NCI-H146 treated with DMSO at 0.1 percent for 48 hours (cell line): ENCODE results near the gene PHF12.
A peak's percentile ranks its signal among the peaks of the same experiment; 100 is the strongest.
"Not testable (repeated sequence)": the region's sequence is repeated elsewhere in the genome, so short reads cannot be mapped to it uniquely, and the experiment has no call there.

Experiments
- DNase-seq: peaks from one replicate; lab custom pipeline; 2025; ENCODE audit not compliant: unreplicated experiment; lab: John Stamatoyannopoulos, UW

The PHF12 gene

DNA sequence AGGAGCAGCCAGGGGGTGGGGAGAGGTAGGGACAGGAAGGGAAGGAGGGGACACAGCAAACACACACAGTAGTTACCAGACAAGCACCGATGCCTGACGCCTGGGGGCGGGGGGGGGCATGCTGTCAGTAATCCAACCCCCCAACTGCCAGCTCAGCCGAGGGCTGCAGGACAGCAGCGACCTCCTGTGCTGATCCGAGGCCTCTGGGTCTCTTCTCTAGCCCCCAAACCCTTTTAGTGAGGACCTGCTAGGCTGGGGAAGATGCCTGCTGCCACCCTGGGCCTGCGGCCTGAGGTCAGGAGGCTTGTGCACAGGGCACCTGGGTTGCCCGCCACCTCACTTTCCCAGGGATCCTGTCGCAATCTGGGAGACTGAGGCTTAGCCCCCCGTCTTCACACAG is 65.4 kb downstream of the PHF12 start:
- no peak for DNase-seq

DNA sequence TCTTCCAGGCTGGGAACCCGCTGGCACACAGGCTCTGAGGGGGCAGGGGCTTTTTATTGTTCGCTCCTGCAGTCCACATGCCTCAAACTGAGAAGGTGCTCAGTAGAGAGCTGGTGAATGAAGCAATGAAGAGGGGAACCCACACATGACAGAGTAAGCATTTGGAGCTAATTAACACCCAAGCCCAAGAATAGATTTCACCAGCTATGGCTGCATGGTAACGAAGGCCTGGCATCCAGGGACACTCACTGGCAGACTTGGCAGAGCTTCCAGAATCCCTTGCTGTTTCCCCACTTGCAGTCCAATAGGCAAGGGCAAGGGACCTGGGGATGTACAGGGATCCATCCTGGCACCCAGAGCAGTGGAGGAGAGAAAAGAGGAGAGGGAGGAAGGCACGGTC is 66.0 kb downstream of the PHF12 start:
- no peak for DNase-seq

DNA sequence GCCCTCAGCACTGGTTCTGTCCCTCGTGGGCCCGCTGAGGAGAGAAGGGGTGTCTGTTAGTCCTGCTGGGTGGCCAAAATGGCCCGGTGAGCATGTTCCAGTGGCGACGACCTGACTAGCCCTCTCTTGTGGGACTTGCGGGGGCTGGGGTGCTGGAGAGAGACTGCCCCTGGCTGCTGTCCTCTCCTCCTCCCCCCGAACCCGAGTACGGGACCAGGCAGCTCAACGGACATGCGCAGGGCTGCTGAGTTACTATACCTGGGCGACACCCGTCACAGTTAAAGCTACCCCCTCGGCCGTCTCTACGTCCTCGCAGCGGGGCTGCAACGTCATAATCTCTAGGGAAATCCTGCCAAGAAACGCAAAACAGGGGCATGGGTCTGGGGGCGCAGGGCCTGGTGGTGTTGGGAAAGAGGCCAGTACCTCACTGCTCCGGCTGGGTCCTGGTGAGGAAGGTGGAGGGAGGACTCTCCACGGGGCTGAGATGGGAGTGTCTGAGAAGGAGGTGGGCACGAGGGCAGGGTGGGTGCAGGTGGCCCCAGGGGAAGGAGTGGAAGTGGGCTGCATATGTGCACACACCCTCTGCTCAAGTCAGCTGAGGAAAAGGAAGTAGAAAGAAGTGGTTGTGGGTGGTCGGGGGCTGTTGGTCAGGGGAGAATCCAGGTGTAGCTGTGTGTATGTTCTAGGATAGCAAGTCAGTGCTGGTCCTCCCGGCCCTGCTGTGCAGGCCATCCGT is 67.2 kb downstream of the PHF12 start:
- no peak for DNase-seq

DNA sequence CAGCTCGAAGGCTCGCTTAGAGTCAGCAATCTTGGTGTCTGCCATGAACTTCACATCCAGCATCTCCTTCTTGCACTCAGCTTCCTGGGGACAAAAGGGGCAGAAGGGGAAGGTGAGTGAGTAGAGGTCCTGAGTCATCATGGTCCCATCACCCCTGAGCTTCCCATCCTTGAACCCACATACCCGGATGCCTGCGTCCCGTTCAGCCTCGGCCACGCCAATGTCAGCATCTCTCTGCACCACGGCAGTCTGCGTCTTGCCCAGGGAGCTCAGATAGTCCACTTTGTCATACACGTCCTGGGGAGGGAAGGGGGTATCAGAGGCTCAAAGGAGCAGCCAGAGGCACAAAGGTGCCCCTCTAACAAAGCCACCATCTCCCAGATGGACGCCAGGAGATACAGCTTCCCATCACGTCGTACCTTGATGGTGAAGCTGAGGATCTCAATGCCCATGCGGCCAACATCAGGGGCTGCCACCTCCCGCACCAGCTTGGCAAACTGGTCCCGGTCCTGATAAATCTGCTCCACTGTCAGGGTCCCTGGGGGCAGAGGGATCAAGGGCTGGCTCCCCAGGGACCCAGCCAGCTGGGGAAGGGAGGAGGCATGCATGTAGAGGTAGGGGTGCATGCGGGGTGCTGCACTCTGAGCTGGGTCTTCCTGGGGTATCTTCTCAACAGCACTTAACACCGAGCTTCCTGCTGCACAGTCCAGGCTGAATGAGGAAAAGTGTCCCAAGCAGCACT is 69.0 kb downstream of the PHF12 start:
- no peak for DNase-seq

DNA sequence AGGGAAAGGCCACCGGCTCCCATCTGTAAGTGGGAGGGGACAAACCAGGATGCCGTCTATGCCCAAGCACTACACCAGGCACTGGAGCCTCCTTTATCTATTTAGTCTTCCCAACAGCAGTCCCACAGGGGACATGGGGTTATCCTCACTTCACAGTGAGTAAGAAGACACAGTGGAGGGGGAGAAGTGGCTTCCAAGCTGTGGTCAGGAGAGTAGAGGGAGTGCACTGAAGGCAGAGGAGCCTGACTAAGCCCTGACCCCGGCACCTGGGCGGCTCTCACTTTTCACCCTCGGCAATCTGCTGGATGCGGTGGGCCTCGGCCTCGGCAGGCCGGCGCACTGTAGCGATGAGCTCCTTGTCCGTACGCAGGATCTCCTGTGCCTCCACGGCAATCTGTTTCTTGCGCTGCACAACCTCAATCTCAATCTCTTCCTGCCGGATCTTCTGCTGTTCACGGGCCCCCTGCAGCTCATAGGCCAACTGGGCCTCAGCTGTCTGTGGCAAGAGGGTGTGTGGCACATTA is 69.7 kb downstream of the PHF12 start:
- DNase-seq: no peak

DNA sequence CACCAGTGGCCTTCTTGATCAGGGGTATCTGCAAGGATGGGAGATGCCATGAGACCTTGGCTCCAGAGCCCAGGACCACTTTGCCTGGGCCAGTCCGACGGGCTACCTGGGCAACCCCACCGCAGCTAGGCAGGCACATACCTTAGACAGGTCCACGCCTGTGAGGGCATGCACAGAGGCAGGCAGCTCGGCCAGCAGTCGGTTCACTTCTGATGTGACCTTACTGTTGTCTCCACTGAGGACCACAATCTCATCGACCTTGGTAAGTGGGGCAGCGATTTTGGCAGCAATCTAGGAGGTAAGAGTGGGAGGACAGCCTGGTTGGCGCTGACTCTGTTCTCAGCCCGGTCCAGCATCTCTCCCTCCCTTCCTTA is 70.8 kb downstream of the PHF12 start:
- no peak for DNase-seq

DNA sequence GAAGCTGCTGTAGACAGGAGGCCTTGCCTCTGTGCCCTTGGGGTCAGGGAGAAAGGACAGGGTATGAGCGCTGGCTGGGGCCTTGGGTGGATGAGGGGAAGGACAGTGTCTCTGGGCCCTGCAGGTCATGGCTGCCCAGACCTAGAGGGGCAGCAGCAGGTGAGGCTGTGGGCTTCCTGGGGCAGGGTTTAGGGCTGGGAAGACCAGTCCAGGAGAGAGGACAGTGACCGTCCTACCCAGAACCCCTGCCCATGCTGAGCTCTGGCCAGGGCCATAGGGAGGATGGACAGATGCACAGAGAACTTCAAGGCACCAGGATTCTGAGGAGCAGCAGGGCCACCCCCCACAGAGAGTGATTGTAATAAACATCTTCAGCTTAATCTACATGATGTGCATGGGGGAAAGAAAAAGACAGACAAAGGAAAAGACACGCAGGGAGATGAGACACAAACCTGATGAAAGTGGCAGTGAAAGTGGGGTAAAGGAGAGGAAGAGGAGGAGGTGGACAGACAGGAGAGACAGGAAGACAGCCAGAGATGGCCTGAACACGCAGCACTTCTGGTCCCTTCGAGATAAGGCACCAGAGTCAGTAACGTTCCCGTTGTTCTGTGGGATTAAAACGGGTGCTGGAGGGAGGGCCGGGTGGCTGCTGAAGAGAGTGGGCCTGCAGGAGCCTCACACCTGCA is 71.3 kb downstream of the PHF12 start:
- DNase-seq: no peak

DNA sequence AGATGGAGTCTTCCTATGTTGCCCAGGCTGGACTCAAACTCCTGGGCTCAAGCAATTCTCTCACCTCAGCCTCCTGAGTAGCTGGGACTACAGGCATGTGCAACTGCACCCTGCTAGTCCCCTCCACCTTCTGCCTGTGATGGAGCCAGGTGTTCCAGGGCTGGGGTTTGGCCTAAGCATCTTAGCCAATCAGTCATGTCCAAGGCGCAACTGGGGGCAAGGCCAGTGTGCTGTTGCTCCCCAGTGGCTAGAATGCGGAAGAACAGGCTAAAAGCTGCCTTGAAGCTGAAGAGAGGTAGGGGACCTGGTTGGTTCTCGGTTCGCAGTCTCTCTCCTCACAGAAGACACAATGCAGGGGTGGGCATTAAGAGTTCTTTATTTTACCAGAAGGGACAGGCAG is 72.3 kb downstream of the PHF12 start:
- peak; percentile 14 for DNase-seq

DNA sequence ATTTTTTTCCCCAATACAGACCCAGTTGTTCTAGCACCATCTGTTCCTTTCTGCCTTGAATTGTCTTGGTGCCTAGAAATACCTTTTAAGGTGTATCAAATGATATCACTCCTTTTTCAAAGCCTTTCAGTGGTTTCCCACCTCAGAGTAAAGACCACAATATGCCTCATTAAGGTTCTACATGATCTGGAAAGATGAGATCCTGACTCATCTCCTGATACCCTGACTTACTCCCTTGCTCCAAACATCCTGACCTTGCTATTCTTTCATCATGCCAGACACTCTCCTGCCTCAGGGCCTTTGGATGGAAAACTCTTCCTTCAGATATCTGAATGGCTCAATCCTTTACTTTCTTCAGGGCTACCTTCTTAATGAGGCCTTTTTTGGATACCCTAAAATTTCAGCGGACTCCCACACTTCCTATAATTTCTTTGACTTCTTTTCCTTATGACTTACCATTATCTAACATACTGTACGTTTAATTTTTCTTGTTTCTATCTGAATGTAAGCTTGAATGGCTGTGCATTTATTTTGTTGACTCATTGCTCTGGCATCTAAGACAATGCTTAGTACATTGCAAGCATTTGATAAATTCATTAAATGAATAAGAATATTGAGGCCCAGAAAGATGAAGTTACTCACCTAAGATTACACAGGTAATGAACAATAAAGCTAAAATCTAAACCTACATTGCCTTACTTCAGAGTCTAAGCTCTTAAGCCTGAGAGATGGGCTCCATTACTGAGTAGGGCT is 73.0 kb downstream of the PHF12 start:
- DNase-seq: no peak

DNA sequence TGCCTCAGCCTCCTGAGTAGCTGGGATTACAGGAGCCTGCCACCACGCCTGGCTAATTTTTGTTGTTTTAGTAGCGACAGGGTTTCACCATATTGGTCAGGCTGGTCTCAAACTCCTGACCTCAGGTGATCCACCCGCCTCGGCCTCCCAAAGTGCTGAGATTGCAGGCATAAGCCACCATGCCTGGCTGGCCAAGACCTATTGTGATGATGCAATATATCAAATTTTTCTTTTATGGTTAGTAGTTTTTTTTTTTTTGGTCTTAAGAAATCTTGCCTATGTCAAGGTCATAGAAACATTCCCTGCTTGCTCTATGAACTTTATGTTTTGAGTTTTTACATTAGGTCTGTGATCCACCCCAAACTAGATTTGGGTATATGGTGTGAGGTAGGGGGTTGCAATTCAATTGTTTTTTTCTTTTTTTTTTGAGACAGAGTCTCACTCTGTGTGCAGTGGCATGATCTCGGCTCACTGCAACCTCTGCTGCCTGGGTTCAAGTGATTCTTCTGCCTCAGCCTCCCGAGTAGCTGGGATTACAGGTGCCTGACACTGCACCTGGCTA is 74.1 kb downstream of the PHF12 start:
- not testable (repeated sequence) for DNase-seq

DNA sequence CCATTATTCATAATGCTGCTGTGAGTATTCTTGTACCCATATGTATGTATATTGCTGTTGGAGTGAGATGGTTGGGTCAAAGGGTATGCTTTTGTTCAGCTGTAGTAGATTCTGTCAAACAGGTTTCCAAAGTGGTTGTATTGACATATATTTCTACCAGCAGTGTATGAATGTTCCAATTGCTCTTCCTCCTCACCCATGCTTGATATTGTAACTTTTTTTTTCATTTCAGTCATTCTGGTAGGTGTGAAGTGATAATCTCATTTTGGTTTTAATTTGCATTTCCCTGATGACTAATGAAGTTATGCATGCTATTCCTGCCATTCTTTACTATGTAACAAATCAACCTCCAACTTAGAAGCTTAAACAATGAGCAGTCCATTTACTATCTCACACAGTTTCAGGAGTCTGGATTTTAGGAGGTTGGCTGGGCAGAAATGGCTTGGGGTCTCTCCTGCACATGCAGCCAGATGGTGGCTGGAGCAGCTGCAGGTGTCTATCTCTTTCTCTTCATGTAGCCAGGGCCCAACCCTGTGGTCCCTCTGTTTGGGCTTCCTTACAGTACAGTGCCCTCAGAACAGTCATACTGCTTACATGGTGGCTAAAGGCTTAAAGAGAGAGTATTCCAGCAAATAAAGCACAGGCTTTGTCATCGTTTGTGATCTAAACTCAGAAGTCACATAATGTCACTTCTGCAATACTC is 75.3 kb downstream of the PHF12 start:
- no peak for DNase-seq

DNA sequence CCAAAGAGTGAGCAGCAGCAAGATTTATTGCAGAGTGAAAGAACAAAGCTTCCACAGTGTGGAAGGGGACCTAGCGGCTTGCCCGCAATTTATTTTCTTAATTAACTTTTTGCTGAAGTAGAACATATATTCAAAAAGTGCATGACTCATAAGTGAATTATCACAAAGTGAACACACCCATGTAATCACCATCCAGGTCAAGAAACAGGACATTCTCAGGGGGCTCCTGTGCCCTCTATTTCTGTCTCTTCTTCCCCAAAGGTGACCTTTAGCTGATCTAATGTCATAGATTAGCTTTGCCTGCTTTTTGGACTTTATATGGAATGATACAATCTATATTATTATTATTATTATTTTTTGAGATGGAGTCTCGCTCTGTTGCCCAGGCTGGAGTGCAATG is 76.6 kb downstream of the PHF12 start:
- DNase-seq: no peak

DNA sequence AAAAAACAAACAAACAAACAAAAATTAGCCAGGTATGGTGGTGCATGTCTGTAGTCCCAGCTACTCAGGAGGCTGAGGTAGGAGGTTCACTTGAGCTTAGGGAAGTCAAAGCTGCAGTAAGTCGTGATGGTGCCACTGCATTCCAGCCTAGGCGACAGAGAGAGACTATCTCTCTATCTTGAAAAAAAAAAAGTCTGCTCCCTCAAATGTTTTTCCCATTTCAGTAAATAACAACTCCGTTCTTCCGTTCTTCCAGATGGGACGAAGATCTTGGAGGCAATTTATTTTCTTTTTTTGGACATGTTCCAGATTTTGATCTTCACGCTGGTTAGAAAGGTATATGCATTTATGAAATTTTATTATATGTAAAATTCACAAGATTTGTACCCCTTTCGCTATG is 77.5 kb downstream of the PHF12 start:
- no peak for DNase-seq

DNA sequence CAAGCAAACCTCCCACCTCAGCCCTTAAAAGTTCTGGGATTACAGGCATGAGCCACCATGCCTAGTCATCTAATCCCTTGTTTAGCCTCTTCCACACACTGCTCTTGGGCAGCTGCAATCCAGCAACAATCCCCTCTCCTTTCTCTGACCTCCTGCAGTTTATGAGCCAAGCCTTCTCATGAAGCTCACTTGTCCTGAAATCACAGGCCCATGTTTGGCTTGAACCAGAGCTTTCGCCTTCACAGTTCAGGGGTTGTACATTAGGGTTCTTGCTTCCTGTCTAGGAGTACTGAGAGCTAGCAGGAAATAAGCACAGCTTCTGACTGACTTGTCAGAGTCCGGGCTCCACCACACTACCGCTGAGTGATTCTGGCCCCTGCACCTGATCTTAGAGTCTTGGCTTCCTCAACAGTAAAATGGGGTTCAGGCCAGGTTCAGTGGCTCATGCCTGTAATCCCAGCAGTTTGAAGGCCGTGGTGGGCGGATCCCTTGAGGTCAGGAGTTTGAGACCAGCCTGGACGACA is 80.2 kb downstream of the PHF12 start:
- DNase-seq: no peak

DNA sequence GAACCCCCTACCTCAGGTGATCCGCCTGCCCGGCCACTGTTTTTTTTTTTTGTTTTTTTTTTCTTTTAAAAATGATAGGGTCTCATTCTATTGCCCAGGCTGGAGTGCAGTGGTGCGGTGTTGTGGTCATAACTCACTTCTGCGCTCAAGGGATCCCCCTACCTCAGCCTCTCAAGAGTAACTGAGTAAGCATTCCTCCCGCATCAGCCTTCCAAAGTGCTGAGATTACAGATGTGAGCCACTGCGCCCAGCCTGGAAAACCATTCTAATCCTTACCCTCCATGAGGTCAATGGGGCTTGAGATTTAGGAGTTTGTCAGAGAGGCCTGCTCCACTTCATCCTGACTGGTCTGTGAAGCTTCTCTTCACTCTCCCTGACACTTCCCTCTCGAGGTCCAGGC is 84.0 kb downstream of the PHF12 start:
- DNase-seq: no peak

DNA sequence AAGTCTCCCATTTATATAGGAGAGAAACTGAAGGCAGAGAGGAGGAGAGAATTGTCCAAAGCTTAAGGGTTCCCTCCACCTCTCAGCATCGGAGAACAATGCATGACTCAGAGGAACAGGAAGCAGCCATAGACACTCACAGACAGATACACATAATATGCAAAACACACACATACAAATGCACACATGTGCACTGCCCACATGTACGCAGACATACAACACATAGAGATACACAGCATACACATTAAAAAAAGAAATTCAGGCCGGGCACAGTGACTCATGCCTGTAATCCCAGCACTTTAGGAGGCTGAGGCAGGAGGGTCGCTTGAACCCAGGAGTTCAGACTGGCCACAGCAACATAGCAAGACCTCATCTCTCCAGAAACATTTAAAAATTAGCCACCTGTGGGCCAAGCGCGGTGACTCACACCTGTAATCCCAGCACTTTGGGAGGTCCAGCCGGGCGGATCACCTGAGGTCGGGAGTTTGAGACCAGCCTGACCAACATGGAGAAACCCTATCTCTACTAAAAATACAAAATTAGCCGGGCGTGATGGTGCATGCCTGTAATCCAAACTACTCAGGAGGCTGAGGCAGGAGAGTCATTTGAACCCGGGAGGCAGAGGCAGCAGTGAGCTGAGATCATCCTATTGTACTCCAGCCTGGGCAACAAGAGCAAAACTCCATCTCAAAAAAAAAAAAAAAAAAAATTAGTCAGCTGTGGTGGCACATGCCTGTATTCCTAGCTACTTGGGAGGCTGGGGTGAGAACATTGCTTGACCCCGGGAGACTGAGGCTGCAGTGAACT is 85.2 kb downstream of the PHF12 start:
- no peak for DNase-seq

DNA sequence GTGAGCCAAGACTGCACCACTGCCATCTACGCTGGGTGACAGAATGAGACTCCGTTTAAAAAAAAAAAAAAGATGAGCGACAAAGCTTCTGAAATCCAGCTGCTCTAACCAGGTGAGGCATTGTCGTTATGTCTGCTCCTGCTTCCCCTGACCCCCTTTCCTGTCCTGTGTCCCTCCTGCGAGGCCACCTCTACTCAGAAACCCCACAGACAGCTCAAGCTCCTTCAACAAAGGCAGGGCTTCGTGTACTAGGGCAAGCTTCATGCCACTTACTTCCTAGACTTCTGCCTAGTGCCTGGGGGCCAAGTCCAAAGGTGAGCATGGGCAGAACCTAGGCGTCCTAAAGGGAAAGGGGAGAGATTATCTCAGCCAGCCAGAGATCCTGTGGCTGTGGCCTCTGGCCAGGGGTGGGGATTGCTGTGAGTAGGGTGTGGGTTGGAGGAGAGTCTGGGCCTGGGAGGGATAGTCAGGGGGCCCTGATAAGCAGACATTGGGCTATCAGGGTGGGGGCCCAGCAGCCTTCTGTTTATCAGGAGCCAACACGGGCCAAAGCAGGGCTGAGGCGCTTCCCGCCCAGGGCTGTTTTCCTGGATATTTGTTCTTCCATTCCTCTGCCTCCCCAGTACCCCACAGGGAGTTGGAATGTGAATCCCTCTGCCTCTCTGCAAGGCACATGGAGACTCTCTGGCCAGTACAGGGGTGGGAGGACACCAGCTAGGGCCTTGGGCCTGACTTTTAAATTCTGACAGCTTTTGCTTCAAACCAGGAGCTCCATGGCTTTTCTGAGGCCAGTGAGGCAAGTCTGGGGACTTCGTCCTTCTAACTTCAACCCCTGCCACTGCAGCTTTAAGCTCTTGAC is 86.1 kb downstream of the PHF12 start:
- DNase-seq: no peak

DNA sequence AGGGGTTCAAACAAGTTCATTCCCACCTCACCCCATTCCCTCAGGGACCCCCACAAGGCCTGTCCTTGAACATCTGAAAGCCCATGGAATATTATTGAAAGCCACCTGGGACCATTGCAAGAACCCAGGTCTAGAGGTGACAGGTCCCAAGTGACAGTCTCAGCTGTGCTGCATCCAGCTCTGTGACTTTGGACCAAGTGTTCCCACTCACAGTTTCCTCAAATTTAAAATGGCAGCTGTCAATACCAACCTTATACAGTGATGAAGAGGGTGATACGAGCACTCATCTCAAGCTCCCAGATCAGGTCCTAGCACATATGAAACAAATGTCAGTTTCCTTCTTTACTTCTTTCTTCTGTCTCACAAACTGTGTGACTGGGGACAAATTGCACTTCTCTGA is 87.4 kb downstream of the PHF12 start:
- DNase-seq: no peak
